Gastroesophageal sphincter (tissue), 4 donors: ENCODE results near the gene MDM4. TPM values are rescaled to one million over a fixed set of nuclear protein-coding genes. Genes with fewer than 3 reads are reported as not detected.

ENCODE experiments used
- ATAC-seq: fragments of 150-250 bp; one replicate; pipeline ENCODE4 v1.9.1; 2016; ENCODE audit warnings: mild to moderate bottlenecking, moderate library complexity
- H3K27ac ChIP-seq, 4 donors: fragments of 200-600 bp; sonication (generic) in 3 of 4; 1 replicate in 3 of 4; 2 replicates in 1 of 4; pipeline ENCODE4 v1.5.1; 2016 to 2019
- H3K27me3 ChIP-seq: fragments of 200-600 bp; sonication (generic); one replicate; pipeline ENCODE4 v1.5.1; 2019
- H3K36me3 ChIP-seq, 2 donors: fragments of 200-600 bp; sonication (generic); one replicate each; pipeline ENCODE4 v1.5.1; 2019; ENCODE audit warnings: control low read depth in 1 of 2
- H3K4me1 ChIP-seq, 3 donors: fragments of 200-600 bp; sonication (generic); 1 replicate in 2 of 3; 2 replicates in 1 of 3; pipeline ENCODE4 v1.5.1; 2016 to 2019; ENCODE audit warnings: control low read depth in 2 of 3
- H3K4me3 ChIP-seq, 2 donors: fragments of 200-600 bp; sonication (generic); one replicate each; pipeline ENCODE4 v1.5.1; 2019; ENCODE audit warnings: mild to moderate bottlenecking in 1 of 2, moderate library complexity in 1 of 2
- H3K9me3 ChIP-seq, 3 donors: fragments of 200-600 bp; sonication (generic); one replicate each; pipeline ENCODE4 v1.5.1; 2017 to 2019; ENCODE audit warnings: control low read depth in 2 of 3
- EP300 ChIP-seq: sonication (generic); formaldehyde crosslinking; IDR thresholded peaks from one replicate; pipeline ENCODE4 v1.6.1; 2017; ENCODE audit warnings: antibody characterized with exemption, mild to moderate bottlenecking
- POLR2A ChIP-seq, 2 donors: fragments of 450-650 bp; IDR thresholded peaks; one replicate each; pipeline ENCODE4 v1.6.1; 2017; ENCODE audit warnings: antibody characterized with exemption in 2 of 2, mild to moderate bottlenecking in 2 of 2, moderate library complexity in 1 of 2
- POLR2AphosphoS5 ChIP-seq: sonication (generic); formaldehyde crosslinking; IDR thresholded peaks from one replicate; pipeline ENCODE4 v1.6.1; 2017; ENCODE audit warnings: antibody characterized with exemption
- WGBS, 2 donors: methylation state at CpG; one replicate each; pipeline ENCODE4 v1.1.5; 2018; ENCODE audit warnings: low coverage in 1 of 2; 5-methylcytosine and 5-hydroxymethylcytosine counted together
- total RNA-seq, 4 donors: library from RNA; depleted of rRNA; stranded (reverse); fragments of >200 nt; gene quantifications; one replicate each; pipeline ENCODE4 v1.1.0, GENCODE V29; 2016
- TF ChIP-seq, protein P1 (sequence below), 4 experiments: fragments of 200-600 bp in 2 of 4; fragments of 450-650 bp in 2 of 4; sonication (generic) in 1 of 4; IDR thresholded peaks; one replicate each; pipeline ENCODE4 v1.5.1; 2017 to 2019; ENCODE audit warnings: antibody characterized with exemption in 4 of 4, mild to moderate bottlenecking in 2 of 4, moderate library complexity in 2 of 4

Gene MDM4
- total RNA-seq, 4 donors from 2014 or later, result 24.3 to 74.1 (median 37.9) TPM

DNA sequence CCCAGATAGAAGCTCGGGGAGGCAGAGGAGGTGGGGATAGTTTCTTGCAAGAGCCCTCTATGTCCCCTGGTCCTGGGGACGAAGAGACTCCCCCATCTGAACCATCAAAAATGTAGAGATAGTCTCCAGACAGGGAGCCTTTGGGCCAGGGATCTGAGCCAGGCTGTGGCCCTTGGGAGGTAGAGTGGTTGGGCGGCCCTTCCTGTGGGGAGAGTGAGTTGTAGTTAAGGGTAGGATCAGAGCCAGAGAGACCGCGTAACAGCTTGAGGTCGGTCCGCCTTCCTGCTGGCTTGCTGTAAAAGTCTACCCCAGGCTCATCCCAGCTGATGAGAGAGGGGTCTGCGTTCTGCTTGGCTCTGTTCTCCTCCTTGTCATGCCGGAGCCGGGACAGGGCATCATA lies 46.9 kb upstream of the MDM4 start:
- peaks cover 0 to 48% (median 21%) of the 10 kb centered on the region in 3 donors for H3K4me1 ChIP-seq
- no peaks in the 10 kb centered on the region for H3K27me3 ChIP-seq
- WGBS, 2 donors, result 68 to 80% methylated on average over 5 to 7 of the region's 10 CpGs
- no peak for ATAC-seq
- H3K4me3 ChIP-seq, result no peak overlapping the region
- TF ChIP-seq POLR2AphosphoS5 (no peak), EP300 (no peak), POLR2A (IDR thresholded peaks at IDR 0.05) (no peak)
- TF ChIP-seq, protein P1, sequence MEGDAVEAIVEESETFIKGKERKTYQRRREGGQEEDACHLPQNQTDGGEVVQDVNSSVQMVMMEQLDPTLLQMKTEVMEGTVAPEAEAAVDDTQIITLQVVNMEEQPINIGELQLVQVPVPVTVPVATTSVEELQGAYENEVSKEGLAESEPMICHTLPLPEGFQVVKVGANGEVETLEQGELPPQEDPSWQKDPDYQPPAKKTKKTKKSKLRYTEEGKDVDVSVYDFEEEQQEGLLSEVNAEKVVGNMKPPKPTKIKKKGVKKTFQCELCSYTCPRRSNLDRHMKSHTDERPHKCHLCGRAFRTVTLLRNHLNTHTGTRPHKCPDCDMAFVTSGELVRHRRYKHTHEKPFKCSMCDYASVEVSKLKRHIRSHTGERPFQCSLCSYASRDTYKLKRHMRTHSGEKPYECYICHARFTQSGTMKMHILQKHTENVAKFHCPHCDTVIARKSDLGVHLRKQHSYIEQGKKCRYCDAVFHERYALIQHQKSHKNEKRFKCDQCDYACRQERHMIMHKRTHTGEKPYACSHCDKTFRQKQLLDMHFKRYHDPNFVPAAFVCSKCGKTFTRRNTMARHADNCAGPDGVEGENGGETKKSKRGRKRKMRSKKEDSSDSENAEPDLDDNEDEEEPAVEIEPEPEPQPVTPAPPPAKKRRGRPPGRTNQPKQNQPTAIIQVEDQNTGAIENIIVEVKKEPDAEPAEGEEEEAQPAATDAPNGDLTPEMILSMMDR (IDR thresholded peaks at IDR 0.05), result no peak
- no peaks in the 10 kb centered on the region for H3K9me3 ChIP-seq
- peaks cover 0 to 23% of the 10 kb centered on the region in 2 donors for H3K36me3 ChIP-seq
- H3K27ac ChIP-seq, result peak overlapping the region in 1 of 4 donors; percentile 64

DNA sequence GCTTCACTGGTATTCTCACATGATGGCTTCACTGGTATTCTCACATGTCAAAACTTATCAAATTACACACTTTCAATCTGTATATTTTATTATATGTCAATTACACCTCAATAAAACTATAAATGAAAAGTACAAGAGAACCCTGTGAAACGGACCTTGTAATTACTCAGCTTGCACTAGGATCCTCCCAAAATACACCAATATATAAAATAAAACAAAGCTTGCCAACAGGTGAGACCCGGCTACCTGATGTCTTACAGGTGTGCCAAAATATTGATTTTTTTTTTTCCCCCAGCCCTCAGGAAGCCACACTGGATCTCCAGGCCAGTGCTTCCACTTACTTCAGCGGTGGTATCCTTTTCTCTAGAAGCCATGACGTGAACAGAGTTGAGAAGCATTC lies 44.5 kb upstream of the MDM4 start:
- no peak overlapping the region for H3K27ac ChIP-seq
- H3K36me3 ChIP-seq, result peaks cover 0 to 21% of the 10 kb centered on the region in 2 donors
- H3K9me3 ChIP-seq, result no peaks in the 10 kb centered on the region
- peaks cover 0 to 45% (median 5%) of the 10 kb centered on the region in 3 donors for H3K4me1 ChIP-seq
- WGBS, 2 donors, result 83 to 94% methylated on average over 2 to 4 of the region's 4 CpGs
- H3K4me3 ChIP-seq, result no peak overlapping the region
- no peak for ATAC-seq
- TF ChIP-seq POLR2AphosphoS5, result no peak
- TF ChIP-seq POLR2A (IDR thresholded peaks at IDR 0.05), result no peak
- TF ChIP-seq, protein P1 (IDR thresholded peaks at IDR 0.05), result no peak
- no peak for TF ChIP-seq EP300
- H3K27me3 ChIP-seq, result no peaks in the 10 kb centered on the region

DNA sequence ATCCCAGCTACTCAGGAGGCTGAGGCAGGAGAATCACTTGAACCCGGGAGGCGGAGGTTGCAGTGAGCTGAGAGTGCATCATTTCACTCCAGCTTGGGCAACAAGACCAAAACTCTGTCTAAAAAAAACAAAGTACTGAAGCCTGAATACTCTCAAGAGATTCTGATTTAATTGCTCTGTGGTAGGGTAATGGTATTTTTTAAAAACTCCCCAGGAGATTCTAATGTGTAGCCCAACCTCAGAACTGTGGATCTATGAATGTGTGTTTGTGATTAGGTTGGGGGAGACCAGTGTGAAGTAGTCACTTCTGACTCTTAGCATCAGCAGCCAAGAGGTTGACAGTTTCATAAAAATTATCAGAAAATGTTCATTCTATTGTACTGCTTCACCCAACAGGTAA lies 43.5 kb upstream of the MDM4 start:
- peaks cover 0 to 45% (median 11%) of the 10 kb centered on the region in 3 donors for H3K4me1 ChIP-seq

DNA sequence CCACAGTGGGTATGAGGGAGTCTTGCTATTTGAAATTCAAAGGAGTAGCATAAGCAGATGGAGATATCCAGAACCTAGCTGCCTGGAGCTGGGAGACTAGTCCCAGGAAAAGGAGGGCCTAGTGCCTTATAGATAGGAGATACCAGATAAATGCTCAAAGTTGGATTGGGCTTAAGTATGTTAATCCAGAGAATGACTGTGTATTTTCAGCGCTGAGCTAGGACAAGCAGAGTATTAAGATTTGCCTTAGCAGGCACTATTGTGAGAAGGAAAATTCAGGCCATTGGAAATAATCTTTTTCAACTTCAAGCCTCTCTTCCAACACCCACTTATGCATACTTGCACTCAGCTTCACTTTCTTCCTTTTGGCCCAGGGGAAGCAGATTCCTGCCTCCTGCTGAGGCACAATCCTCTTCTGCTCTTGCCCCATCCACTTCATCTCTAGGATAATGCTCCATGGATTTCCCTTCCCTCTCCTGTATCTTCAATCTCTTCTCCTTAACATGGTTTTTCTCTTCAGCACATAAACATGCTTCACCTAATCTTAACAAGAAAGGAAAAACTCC lies 42.7 kb upstream of the MDM4 start:
- peaks cover 0 to 11% of the 10 kb centered on the region in 2 donors for H3K36me3 ChIP-seq
- peaks cover 0 to 46% (median 19%) of the 10 kb centered on the region in 3 donors for H3K4me1 ChIP-seq
- no peak overlapping the region for H3K4me3 ChIP-seq
- ATAC-seq, result no peak
- no peak overlapping the region for H3K27ac ChIP-seq
- TF ChIP-seq POLR2AphosphoS5, result no peak
- TF ChIP-seq EP300, result no peak
- TF ChIP-seq POLR2A (IDR thresholded peaks at IDR 0.05), result no peak
- TF ChIP-seq, protein P1 (IDR thresholded peaks at IDR 0.05), result no peak
- 73 to 88% methylated on average over 1 of the region's 1 CpG for WGBS, 2 donors
- H3K9me3 ChIP-seq, result no peaks in the 10 kb centered on the region
- no peaks in the 10 kb centered on the region for H3K27me3 ChIP-seq

More for the DNA sequence above, 43.5 kb upstream of the MDM4 start:
- no peak for ATAC-seq
- Histone ChIP-seq H3K27me3 (no peaks in the 10 kb centered on the region), H3K4me3 (no peak overlapping the region), H3K9me3 (no peaks in the 10 kb centered on the region), H3K27ac (no peak overlapping the region), H3K36me3 (peaks cover 0 to 19% of the 10 kb centered on the region in 2 donors)
- 100% methylated on average over 2 of the region's 2 CpGs for WGBS, 2 donors
- TF ChIP-seq POLR2AphosphoS5 (no peak), POLR2A (IDR thresholded peaks at IDR 0.05) (no peak), EP300 (no peak)
- TF ChIP-seq, protein P1 (IDR thresholded peaks at IDR 0.05), result no peak
